Stimulated activated CD4-positive, alpha-beta T cell treated with anti-CD3 and anti-CD28 coated beads, TNF-alpha, amount 100 ng/mL, for 48 hours (primary cell): ENCODE results near the gene C20orf202.
A peak's percentile ranks its signal among the peaks of the same experiment; 100 is the strongest.

Experiments used
- DNase-seq, 3 donors: peaks; one replicate each; pipeline ENCODE4 v3.0.0-alpha.2; 2020; ENCODE audit warnings: low read depth in 3 of 3

The C20orf202 gene

DNA sequence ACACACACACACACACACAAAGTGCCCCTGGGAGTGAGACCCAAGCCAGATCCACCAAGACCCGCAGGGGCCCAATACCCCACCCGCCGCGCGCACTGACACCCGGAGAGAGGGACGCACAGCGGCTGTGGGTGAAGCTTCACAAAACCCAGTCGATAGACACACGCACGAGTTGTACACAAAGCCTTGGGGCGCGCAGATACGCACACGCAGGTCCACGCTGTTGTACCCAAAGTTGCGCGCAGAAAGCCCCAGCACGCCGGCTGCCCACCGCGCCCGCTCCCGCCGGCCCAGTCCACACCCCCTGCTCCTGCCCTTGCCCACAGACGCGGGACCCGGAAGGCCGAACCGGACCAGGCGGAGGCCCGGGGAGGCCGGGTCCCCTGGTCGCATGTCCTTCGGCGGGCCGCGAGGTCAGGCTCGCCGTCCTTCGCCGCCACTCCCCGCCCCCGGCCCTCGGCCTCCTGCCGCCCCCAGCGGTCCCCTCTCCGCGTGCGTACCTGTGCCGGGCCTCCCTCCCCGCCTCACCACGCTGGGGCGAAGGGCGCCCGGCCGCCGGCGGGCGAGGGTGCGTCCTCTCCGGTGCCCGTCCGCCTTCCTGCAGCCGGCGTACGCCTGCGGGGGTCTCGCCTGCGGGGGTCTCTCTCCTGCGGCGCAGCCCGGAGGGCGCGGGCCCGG lies 18.5 kb upstream of the C20orf202 start, which contains the start of gene TMEM74B:
TMEM74B (minus strand) TSS at position 344 of the 678 bp plus-strand sequence. CDS start 1,180 bp downstream, outside the sequence.
- DNase-seq: no peak

DNA sequence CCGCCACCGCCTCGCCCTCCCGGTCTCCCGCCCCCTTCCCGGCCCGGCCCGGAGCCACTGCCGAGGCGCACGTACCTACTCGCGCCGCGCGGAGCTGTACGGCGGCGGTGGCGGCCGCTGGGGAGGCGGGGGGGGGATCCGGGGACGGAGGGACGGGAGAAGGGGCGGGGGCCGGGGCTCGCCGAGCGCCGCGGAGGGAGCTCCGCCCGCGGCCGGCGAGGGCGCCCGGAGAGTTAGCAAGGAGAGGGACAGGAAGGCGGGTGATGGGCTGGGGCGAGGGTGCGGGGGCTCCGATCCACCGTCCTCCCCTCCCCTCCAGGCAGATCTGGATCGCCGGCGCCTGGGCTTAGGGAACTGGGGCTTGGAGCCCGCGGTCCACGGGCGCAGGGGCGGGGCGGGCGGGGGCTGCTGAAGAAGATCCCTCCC lies 17.9 kb upstream of the C20orf202 start:
- no peak for DNase-seq

DNA sequence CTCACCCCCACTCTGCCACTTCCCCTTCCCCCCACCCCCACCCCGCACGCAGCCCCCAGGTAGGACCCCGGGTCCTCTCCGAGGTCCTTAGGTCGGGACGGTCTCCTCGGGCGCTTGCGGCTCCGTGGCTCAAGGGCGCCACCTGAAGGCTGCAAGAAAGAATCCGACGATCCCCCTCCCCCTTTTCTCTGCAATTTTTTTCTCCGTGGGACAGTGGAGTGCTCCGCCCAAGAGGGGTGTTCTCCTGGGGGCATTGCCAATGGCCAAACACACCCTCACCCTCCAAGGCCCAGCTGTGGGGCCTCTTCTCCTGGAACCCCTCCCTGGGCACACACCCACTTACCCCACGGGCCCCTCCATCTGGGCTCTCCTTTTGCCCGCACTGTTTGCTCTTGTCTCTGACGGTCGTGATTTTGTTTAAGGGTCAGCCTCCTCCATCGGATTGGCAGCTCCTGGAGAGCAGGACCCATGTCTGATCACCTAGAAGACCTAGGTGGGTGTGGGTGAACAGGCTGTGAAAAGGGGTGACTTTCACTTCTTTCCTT lies 17.4 kb upstream of the C20orf202 start:
- peak; percentile 29 to 43 (median 37) for DNase-seq

GRCh38 chr20:1186367-1186991 lies 16.8 kb upstream of the C20orf202 start:
- DNase-seq: no peak

- no peak for DNase-seq
Observed at GRCh38 chr20:1187605-1188171, 15.6 kb upstream of the C20orf202 start.

DNA sequence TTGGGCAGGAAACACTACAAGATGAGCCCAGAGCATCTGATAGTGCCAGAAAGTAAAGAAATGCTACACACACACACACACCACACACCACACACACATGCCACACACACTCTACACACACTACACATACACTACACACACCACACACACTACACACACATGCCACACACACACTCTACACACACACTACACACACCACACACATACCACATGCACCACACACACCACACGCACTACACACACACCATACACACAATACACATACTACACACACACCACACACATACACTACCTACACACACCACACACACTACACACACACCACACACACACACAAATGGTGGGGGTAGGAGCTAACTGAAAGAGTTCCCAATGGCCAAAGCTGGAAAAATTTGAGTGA lies 14.9 kb upstream of the C20orf202 start:
- no peak for DNase-seq

- DNase-seq: no peak
Observed at GRCh38 chr20:1189827-1190226, 13.4 kb upstream of the C20orf202 start.

DNA sequence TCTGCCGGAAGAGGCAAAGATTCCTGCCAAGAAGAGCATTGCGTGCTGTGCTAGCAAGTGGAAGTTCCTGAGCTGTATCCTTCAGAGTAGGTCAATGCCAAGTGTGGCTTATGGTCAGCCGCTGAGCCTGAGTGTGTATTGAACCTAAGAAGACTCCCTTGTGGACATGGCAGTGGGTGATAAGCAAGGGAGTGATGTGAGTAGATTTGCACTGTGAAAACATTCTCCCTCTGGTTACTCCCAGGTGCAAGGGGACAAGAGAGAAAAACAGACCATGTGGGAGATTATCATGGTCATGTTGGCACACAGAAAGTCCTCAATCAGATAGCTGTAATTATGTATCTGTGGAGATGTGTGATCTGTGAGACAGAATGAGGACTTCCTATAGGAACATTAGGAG lies 12.4 kb upstream of the C20orf202 start:
- no peak for DNase-seq

- no peak for DNase-seq
Observed at GRCh38 chr20:1191299-1191698, 12.0 kb upstream of the C20orf202 start.

DNA sequence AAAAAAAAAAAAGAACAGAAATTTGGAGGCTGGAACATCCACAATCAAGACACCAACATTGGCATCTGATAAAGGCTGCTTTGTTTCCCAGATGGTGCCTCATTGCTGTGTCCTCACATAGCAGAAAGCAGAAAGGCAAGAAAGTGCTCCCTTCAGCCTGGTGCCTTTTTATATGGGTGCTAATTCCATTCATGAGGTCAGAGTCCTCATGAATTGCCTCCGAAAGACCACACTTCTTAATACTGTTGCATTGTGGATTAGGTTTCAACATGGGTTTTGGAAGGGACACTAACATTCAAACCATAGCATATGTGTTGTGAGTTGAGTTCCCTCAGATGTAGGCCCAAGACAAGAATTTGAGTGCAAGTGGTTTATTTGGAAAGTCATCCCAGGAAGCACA lies 8.0 kb upstream of the C20orf202 start:
- no peak for DNase-seq

- no peak for DNase-seq
Observed at GRCh38 chr20:1196634-1197033, 6.6 kb upstream of the C20orf202 start.

GRCh38 chr20:1197801-1198200 lies 5.5 kb upstream of the C20orf202 start:
- no peak for DNase-seq

GRCh38 chr20:1198751-1199150 lies 4.5 kb upstream of the C20orf202 start:
- no peak for DNase-seq

- DNase-seq: no peak
Observed at GRCh38 chr20:1199212-1199873, 3.9 kb upstream of the C20orf202 start.

GRCh38 chr20:1199964-1200363 lies 3.3 kb upstream of the C20orf202 start:
- no peak for DNase-seq

DNA sequence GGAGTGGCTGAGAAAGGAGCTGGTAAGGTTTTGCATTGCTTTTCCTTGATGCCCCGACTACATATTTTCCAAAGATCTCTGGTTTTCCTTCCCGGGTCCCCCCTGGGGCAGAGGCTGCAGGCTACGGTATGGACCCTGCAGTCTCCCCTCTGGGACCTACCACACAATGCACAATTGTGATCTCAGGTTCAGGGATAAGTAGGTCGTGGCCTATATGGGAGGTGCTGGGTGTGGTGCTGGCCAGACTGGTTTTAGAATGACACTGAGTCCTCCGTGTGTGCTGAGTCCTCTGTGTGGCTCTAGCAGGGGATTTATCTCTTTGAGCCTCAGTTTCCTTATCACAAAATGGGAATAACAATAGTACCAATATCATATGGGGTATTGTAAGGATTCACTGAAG lies 376 bp downstream of the C20orf202 start:
- DNase-seq: no peak

GRCh38 chr20:1204113-1204512 lies 859 bp downstream of the C20orf202 start:
- no peak for DNase-seq

DNA sequence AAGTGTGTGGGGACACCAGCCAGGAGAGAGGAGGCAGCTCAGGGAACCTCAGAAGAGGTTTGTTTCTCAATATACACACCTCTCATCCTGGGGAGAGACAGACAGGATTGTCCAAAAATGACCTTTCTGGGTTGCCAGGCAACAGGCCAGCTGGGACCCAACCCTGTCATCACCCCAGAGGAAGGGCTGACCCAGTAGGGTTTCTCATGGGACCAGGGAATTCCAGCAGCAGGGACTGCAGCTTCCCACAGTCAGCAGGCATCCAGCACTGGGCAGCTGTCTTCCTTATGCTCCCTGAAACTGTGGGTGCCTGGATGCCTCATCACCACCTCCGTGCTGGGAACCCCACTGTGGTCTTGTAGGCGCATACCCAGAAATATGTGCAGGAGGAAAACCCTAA lies 1.3 kb downstream of the C20orf202 start:
- DNase-seq: no peak

DNA sequence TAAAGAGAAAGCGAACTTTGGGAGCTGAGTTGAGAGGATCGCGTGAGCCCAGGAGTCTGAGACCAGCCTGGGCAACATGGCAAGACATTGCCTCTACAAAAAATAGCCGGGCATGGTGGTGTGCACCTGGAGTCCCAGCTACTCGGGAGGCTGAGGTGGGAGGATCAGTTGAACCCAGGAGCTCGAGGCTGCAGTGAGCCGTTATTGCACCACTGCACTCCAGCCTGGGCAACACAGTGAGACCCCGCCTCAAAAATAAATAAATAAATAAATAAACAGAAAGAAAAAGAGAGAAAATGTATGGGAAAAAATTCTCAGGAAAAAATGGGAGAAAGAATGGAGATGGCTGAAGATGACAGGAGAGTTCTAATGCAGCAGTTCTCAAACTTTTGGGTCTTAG lies 2.5 kb downstream of the C20orf202 start:
- DNase-seq: no peak

DNA sequence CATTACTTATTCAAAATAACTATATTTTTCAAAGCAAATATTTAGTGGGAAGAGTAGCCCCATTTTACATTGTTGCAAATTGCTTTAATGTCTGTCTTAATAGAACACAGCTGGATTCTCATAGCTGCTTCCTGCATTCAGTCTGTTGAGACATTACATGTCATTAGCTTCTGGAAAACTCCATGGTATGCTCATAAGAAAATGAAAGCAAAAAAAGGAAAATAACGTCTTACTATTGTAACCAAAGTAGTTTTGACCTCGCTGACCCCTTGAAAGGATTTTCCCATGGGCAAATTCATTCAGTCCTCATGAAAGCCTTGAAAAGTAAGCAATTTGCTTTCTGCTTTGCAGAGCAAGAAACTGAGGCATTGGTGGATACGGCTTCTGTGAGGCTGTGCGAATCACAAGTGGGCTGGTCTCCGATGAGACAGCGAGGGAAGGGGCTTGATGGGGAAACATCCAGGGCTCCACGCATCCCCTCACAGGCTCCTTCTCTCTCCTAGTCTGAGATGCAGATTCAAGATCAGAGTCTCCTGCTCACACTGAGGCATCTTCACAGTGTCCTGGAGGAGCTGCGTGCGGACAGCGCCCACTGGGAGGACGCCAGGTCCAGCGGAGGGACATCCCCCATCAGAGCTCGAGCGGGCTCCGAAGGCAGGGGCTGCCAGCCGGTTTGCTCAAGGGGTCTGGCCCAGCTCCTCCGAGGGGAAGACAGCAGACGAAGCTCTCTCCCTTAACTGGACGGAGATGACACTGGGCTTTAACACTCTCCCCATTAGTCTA lies 3.3 kb downstream of the C20orf202 start:
- no peak for DNase-seq

- DNase-seq: no peak
Observed at GRCh38 chr20:1207293-1207878, 4.1 kb downstream of the C20orf202 start.
